ENCODE results near the gene G6PC1.

GRCh38 chr17:42908872-42909700 is 8.5 kb downstream of the G6PC1 start:
- no peak for TF ChIP-seq EP300 (IDR thresholded peaks at IDR 0.05; ENCODE audit: borderline replicate concordance)
- no peak for TF ChIP-seq CEBPB (IDR thresholded peaks at IDR 0.05)
- no peak for TF ChIP-seq USF1 (IDR thresholded peaks at IDR 0.05)
- no peak for TF ChIP-seq REST (IDR thresholded peaks at IDR 0.05; ENCODE audit: low read depth)
- TF ChIP-seq RAD21 (IDR thresholded peaks at IDR 0.05; ENCODE audit: low read depth): no peak
- no peak for TF ChIP-seq NFIC (IDR thresholded peaks at IDR 0.05)
- TF ChIP-seq MAX (IDR thresholded peaks at IDR 0.05): no peak
- TF ChIP-seq YY1 (IDR thresholded peaks at IDR 0.05; ENCODE audit: low read depth): no peak

Measured in Ishikawa (cell line).